HEK293 (cell line): Measurements from ENCODE around the gene FZD7.

Experiments used
- CTCF ChIP-seq: fragments of 450-650 bp; formaldehyde crosslinking; IDR thresholded peaks from 2 replicates; pipeline ENCODE4 v1.5.1; 2016; ENCODE audit warnings: missing biosample characterization, missing genetic modification characterization
- SALL2 ChIP-seq: fragments of 450-650 bp; formaldehyde crosslinking; IDR thresholded peaks from 2 replicates; pipeline ENCODE4 v1.5.0; 2017; ENCODE audit warnings: missing biosample characterization, mild to moderate bottlenecking, missing genetic modification characterization, borderline replicate concordance
- TSHZ1 ChIP-seq: fragments of 450-650 bp; formaldehyde crosslinking; IDR thresholded peaks from 2 replicates; pipeline ENCODE4 v1.5.1; 2016; ENCODE audit warnings: missing biosample characterization, missing genetic modification characterization, borderline replicate concordance
- YY1 ChIP-seq: fragments of 450-650 bp; formaldehyde crosslinking; IDR thresholded peaks from 2 replicates; pipeline ENCODE4 v1.5.1; 2018; ENCODE audit warnings: missing biosample characterization, missing genetic modification characterization
- ZBTB20 ChIP-seq: fragments of 450-650 bp; formaldehyde crosslinking; IDR thresholded peaks from 2 replicates; pipeline ENCODE4 v1.5.1; 2016; ENCODE audit warnings: missing biosample characterization, missing genetic modification characterization
- ZNF114 ChIP-seq: fragments of 450-650 bp; formaldehyde crosslinking; IDR thresholded peaks from 2 replicates; pipeline ENCODE4 v1.5.0; 2017; ENCODE audit warnings: missing biosample characterization, missing genetic modification characterization
- ZNF146 ChIP-seq: fragments of 450-650 bp; formaldehyde crosslinking; IDR thresholded peaks from 2 replicates; pipeline ENCODE4 v1.5.1; 2016; ENCODE audit warnings: missing biosample characterization, missing genetic modification characterization
- ZNF18 ChIP-seq: fragments of 450-650 bp; formaldehyde crosslinking; IDR thresholded peaks from 2 replicates; pipeline ENCODE4 v1.5.1; 2016; ENCODE audit warnings: missing biosample characterization, missing genetic modification characterization
- ZNF221 ChIP-seq: fragments of 450-650 bp; formaldehyde crosslinking; IDR thresholded peaks from 2 replicates; pipeline ENCODE4 v1.5.1; 2017; ENCODE audit warnings: missing biosample characterization, missing genetic modification characterization, borderline replicate concordance
- ZNF311 ChIP-seq: fragments of 450-650 bp; formaldehyde crosslinking; IDR thresholded peaks from 2 replicates; pipeline ENCODE4 v1.5.1; 2017; ENCODE audit warnings: missing biosample characterization, missing genetic modification characterization, borderline replicate concordance
- ZNF354C ChIP-seq: fragments of 450-650 bp; formaldehyde crosslinking; IDR thresholded peaks from 2 replicates; pipeline ENCODE4 v1.5.1; 2016; ENCODE audit warnings: missing biosample characterization, missing genetic modification characterization, low read depth, borderline replicate concordance
- ZXDB ChIP-seq: fragments of 450-650 bp; formaldehyde crosslinking; IDR thresholded peaks from 2 replicates; pipeline ENCODE4 v1.5.1; 2016; ENCODE audit warnings: missing biosample characterization, missing genetic modification characterization
- TF ChIP-seq, protein P1 (sequence below): fragments of 450-650 bp; formaldehyde crosslinking; IDR thresholded peaks from 2 replicates; pipeline ENCODE4 v1.5.1; 2016; ENCODE audit warnings: missing biosample characterization, missing genetic modification characterization
- TF ChIP-seq, protein P2 (sequence below): IDR thresholded peaks from 2 replicates; pipeline ENCODE4 v1.6.1; 2011; ENCODE audit warnings: mild to moderate bottlenecking, low read depth, low read length, borderline replicate concordance

DNA sequence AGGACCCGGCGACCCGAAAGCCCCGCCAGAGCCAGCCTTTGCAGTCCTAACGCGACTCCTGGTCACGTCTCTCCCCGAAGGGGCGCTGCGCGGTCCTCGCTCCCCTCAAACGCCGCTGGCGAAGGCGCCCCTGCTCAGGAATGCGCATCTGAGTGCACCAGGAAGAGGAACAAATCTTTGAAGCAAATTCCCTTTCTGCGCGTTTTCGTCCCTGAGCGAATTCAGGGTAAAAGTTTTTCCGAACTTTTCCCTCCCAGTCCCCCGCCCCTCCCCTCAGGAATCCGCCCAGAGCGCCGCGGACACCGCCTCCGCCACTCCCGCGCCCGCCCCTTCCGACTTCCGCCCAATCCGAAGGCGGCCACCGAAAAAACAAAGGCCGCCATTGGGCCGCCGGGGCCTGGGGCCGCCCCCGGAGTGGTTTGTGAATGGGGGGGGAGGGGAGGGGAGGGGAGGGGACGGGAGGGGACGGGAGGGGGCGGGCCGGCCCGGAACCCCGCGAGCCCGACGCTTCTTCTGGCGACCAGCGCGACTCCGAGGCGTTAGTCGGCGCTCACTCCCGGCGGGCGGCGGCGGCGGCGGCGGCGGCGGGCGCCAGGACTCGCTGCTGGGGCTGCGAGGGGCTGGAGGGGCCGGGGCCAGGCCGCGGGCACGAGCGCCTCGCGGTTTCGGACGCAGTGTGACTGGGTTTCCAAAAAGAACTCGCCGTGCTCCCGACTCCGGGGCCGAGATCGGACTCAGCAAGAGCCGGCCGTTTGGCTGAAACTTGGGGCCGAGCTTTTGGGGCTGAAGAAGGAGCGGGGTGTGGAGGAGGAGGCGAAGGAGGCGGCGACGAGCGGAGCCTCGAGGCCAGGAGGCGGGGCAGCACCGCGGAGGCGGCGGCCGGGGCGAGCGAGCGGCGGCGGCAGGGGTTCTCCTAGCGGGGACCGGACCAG lies at the start of gene FZD7:
- TF ChIP-seq ZNF146: no peak
- no peak for TF ChIP-seq SALL2
- no peak for TF ChIP-seq ZNF354C (tag by site-specific recombination)
- TF ChIP-seq TSHZ1 (tag by site-specific recombination): no peak
- peak; percentile 69; the same call in 1 of the 2 replicates for TF ChIP-seq CTCF (tag by site-specific recombination)
- TF ChIP-seq ZNF18 (tag by site-specific recombination): no peak
- TF ChIP-seq ZNF311 (tag by site-specific recombination): no peak
- TF ChIP-seq ZXDB: peak; percentile 28; the same call in 1 of the 2 replicates
- no peak for TF ChIP-seq ZNF114 (tag by site-specific recombination)
- no peak; the same call in 1 of the 2 replicates for TF ChIP-seq ZBTB20 (tag by site-specific recombination)
- no peak for TF ChIP-seq YY1 (tag by site-specific recombination)
- no peak for TF ChIP-seq ZNF221
- TF ChIP-seq, protein P1, sequence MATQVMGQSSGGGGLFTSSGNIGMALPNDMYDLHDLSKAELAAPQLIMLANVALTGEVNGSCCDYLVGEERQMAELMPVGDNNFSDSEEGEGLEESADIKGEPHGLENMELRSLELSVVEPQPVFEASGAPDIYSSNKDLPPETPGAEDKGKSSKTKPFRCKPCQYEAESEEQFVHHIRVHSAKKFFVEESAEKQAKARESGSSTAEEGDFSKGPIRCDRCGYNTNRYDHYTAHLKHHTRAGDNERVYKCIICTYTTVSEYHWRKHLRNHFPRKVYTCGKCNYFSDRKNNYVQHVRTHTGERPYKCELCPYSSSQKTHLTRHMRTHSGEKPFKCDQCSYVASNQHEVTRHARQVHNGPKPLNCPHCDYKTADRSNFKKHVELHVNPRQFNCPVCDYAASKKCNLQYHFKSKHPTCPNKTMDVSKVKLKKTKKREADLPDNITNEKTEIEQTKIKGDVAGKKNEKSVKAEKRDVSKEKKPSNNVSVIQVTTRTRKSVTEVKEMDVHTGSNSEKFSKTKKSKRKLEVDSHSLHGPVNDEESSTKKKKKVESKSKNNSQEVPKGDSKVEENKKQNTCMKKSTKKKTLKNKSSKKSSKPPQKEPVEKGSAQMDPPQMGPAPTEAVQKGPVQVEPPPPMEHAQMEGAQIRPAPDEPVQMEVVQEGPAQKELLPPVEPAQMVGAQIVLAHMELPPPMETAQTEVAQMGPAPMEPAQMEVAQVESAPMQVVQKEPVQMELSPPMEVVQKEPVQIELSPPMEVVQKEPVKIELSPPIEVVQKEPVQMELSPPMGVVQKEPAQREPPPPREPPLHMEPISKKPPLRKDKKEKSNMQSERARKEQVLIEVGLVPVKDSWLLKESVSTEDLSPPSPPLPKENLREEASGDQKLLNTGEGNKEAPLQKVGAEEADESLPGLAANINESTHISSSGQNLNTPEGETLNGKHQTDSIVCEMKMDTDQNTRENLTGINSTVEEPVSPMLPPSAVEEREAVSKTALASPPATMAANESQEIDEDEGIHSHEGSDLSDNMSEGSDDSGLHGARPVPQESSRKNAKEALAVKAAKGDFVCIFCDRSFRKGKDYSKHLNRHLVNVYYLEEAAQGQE (tag by site-specific recombination): no peak
- TF ChIP-seq, protein P2, sequence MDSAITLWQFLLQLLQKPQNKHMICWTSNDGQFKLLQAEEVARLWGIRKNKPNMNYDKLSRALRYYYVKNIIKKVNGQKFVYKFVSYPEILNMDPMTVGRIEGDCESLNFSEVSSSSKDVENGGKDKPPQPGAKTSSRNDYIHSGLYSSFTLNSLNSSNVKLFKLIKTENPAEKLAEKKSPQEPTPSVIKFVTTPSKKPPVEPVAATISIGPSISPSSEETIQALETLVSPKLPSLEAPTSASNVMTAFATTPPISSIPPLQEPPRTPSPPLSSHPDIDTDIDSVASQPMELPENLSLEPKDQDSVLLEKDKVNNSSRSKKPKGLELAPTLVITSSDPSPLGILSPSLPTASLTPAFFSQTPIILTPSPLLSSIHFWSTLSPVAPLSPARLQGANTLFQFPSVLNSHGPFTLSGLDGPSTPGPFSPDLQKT: peak; percentile 54; the same call in 1 of the 2 replicates
